ENCODE data around the gene EGFL7. TPM values are rescaled to one million over a fixed set of nuclear protein-coding genes. Genes with fewer than 3 reads are reported as not detected.

The EGFL7 gene
- total and polyA plus RNA-seq, 3 donors from 2014 or later: 68.5 to 106 (median 101) TPM

DNA sequence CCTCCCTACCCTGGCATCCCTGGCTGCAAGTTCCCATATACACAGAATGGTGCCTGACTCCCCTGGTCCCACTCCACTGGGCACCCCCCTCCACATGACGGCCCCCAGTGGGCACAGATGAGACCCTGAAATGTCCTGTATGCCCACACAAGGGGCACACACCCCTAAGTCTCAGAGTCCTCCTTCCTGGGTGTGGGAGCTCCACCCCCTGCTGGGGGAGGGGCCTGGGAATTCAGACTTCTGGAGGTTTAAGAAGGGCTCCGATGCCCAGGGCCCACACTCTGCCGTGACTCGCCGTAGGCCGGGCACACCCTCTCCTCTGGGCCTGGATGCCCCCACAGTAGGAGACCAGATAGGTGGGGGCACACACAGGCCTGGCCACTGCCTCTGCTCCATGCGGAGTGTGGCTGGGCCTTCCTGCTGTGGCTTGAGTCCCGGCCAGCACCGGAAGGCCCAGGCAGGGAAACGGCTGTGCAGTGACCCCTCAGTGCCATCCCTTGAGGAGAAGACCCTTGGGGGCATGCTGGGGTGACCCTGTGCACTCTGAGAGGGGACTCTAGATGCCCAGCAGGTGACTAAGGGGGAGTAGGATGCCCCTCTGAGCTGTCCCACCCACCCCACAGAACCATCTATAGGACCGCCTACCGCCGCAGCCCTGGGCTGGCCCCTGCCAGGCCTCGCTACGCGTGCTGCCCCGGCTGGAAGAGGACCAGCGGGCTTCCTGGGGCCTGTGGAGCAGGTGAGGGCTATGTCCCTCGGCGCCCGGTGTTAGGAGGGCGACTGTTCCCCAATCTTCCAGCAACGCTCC is 6.5 kb downstream of the EGFL7 start:
- WGBS, 2 donors: 88 to 93% methylated on average over 3 to 23 of the region's 23 CpGs
- Histone ChIP-seq H3K27ac (no peak overlapping the region), H3K4me1 (no peaks in the 10 kb centered on the region), H3K4me3 (no peak overlapping the region), H3K27me3 (no peaks in the 10 kb centered on the region), H3K36me3 (ENCODE audit: low read depth, missing control alignments) (no peaks in the 10 kb centered on the region), H3K9me3 (no peaks in the 10 kb centered on the region)
- TF ChIP-seq, protein P1, sequence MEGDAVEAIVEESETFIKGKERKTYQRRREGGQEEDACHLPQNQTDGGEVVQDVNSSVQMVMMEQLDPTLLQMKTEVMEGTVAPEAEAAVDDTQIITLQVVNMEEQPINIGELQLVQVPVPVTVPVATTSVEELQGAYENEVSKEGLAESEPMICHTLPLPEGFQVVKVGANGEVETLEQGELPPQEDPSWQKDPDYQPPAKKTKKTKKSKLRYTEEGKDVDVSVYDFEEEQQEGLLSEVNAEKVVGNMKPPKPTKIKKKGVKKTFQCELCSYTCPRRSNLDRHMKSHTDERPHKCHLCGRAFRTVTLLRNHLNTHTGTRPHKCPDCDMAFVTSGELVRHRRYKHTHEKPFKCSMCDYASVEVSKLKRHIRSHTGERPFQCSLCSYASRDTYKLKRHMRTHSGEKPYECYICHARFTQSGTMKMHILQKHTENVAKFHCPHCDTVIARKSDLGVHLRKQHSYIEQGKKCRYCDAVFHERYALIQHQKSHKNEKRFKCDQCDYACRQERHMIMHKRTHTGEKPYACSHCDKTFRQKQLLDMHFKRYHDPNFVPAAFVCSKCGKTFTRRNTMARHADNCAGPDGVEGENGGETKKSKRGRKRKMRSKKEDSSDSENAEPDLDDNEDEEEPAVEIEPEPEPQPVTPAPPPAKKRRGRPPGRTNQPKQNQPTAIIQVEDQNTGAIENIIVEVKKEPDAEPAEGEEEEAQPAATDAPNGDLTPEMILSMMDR (IDR thresholded peaks at IDR 0.05): no peak
- TF ChIP-seq POLR2A (IDR thresholded peaks at IDR 0.05): no peak
- intact Hi-C loops (cut with DNase I; ENCODE audit: low total_unique reads): no loop called here
- no peak for DNase-seq

DNA sequence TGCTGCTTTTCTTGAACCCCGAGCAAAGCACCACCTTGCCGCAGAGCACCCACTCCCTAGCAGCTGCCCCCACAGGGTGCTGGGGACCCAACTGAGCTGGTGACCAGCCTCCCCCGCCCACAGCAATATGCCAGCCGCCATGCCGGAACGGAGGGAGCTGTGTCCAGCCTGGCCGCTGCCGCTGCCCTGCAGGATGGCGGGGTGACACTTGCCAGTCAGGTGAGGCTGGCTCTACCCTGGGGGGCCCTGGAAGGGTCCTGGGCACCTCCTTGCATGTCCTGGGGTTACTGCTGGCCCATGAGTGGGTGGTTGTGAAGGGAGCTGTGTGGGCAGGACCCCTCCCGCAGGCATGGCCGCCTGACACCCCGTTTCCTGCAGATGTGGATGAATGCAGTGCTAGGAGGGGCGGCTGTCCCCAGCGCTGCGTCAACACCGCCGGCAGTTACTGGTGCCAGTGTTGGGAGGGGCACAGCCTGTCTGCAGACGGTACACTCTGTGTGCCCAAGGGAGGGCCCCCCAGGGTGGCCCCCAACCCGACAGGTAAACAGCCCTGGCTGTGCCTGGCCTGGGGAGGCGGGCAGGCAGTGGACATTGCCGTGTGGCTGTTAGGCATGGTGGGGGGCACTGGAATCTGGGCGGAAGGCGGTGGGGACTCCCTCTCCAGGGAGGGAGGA is 7.2 kb downstream of the EGFL7 start:
- Histone ChIP-seq H3K4me3 (no peak overlapping the region), H3K9me3 (no peaks in the 10 kb centered on the region), H3K27ac (no peak overlapping the region), H3K27me3 (no peaks in the 10 kb centered on the region), H3K36me3 (ENCODE audit: low read depth, missing control alignments) (no peaks in the 10 kb centered on the region), H3K4me1 (no peaks in the 10 kb centered on the region)
- TF ChIP-seq, protein P1 (IDR thresholded peaks at IDR 0.05): no peak
- TF ChIP-seq POLR2A (IDR thresholded peaks at IDR 0.05): no peak
- no peak for DNase-seq
- intact Hi-C loops (cut with DNase I; ENCODE audit: low total_unique reads): no loop called here
- 61 to 79% methylated on average over 11 to 23 of the region's 23 CpGs for WGBS, 2 donors

DNA sequence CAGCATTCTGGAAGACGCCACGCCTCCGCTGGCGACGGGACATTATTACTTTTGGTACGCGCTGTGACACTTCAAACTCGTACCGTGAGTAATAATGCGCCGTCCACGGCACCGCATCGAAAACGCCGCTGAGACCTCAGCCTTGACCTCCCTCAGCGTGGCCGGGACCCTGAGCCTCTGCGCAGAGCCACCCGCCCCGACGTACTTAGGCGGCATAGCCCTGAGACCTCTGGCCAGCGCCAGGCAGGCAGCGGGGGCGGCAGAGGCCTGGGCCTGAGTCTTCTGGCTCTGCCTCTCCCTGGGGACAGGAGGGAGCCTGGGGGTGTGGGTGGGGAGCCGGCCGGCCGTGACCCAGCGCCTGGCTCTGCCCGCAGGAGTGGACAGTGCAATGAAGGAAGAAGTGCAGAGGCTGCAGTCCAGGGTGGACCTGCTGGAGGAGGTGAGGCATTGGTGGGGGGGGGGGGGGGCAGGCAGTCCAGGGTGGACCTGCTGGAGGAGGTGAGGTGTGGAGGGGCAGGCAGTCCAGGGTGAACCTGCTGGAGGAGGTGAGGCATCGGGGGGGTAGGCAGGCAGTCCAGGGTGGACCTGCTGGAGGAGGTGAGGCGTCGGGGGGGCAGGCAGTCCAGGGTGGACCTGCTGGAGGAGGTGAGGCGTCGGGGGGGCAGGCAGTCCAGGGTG is 8.0 kb downstream of the EGFL7 start:
- 70 to 74% methylated on average over 16 to 35 of the region's 36 CpGs for WGBS, 2 donors
- Histone ChIP-seq H3K36me3 (ENCODE audit: low read depth, missing control alignments) (no peaks in the 10 kb centered on the region), H3K4me3 (no peak overlapping the region), H3K4me1 (no peaks in the 10 kb centered on the region), H3K9me3 (no peaks in the 10 kb centered on the region), H3K27ac (no peak overlapping the region), H3K27me3 (no peaks in the 10 kb centered on the region)
- no peak for DNase-seq
- intact Hi-C loops (cut with DNase I; ENCODE audit: low total_unique reads): no loop called here
- no peak for TF ChIP-seq POLR2A (IDR thresholded peaks at IDR 0.05)
- TF ChIP-seq, protein P1 (IDR thresholded peaks at IDR 0.05): no peak

DNA sequence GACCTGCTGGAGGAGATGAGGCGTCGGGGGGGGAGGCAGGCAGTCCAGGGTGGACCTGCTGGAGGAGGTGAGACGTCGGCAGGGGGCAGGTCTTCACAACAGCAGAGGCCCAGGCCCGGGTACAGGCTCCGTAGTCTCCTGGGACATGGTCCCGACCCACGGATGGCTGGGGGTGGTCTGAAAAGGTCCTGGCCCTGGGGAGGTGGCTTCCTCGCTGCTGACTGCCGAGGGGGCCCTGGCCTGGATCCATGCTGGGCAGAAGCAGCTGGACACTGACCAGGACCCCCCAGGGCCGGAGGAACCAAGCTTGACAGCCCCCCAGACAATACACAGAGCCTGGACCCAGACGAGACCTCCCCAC is 8.5 kb downstream of the EGFL7 start:
- Histone ChIP-seq H3K27me3 (no peaks in the 10 kb centered on the region), H3K27ac (no peak overlapping the region), H3K4me3 (no peak overlapping the region), H3K9me3 (no peaks in the 10 kb centered on the region), H3K4me1 (no peaks in the 10 kb centered on the region), H3K36me3 (ENCODE audit: low read depth, missing control alignments) (no peaks in the 10 kb centered on the region)
- WGBS, 2 donors: 49 to 50% methylated on average over 9 to 10 of the region's 12 CpGs
- TF ChIP-seq POLR2A (IDR thresholded peaks at IDR 0.05): no peak
- TF ChIP-seq, protein P1 (IDR thresholded peaks at IDR 0.05): no peak
- intact Hi-C loops (cut with DNase I; ENCODE audit: low total_unique reads): no loop called here
- no peak for DNase-seq
